Measurements from ENCODE around the gene APCDD1L. TPM values are rescaled to one million over a fixed set of nuclear protein-coding genes. Genes with fewer than 3 reads are reported as not detected.
"Not testable (repeated sequence)": the region's sequence is repeated elsewhere in the genome, so short reads cannot be mapped to it uniquely, and the experiment has no call there.

The APCDD1L gene
- total and polyA plus RNA-seq, 8 donors: 0.16 to 1.8 (median 0.32) TPM

DNA sequence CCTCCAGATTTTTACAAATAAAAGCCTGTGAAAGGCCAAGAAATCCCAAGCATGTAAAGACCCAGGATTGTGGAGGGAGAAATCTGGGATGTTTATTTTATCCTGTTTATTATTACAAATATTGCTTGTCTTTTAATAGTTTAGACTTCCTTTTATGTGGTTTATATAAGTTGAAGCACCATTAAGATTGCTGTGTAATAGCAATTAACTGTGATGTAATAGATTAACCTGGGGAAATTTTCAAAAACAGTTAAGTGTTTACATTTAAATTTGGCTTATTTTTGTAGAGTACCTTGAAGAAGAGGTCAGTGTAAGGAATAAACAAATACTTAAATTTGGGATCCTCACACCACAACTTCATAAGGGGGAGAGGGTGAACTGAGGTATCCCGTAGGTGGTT lies 99.1 kb downstream of the APCDD1L start:
- ATAC-seq (no peak), FAIRE-seq (no peak), DNase-seq (no peak)
- H3K4me1 ChIP-seq: peaks cover 0 to 8% (median 0%) of the 10 kb centered on the region in 3 donors
- 92 to 93% methylated on average over 1 of the region's 1 CpG for WGBS, 2 donors
- no peaks in the 10 kb centered on the region for H3K9me3 ChIP-seq
- TF ChIP-seq, protein P1, sequence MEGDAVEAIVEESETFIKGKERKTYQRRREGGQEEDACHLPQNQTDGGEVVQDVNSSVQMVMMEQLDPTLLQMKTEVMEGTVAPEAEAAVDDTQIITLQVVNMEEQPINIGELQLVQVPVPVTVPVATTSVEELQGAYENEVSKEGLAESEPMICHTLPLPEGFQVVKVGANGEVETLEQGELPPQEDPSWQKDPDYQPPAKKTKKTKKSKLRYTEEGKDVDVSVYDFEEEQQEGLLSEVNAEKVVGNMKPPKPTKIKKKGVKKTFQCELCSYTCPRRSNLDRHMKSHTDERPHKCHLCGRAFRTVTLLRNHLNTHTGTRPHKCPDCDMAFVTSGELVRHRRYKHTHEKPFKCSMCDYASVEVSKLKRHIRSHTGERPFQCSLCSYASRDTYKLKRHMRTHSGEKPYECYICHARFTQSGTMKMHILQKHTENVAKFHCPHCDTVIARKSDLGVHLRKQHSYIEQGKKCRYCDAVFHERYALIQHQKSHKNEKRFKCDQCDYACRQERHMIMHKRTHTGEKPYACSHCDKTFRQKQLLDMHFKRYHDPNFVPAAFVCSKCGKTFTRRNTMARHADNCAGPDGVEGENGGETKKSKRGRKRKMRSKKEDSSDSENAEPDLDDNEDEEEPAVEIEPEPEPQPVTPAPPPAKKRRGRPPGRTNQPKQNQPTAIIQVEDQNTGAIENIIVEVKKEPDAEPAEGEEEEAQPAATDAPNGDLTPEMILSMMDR (IDR thresholded peaks at IDR 0.05): no peak
- H3K36me3 ChIP-seq: peaks cover 0 to 5% (median 0%) of the 10 kb centered on the region in 3 donors
- no peak overlapping the region for H3K27ac ChIP-seq
- intact Hi-C loops (cut with DNase I): no loop called here
- H3K4me3 ChIP-seq: no peak overlapping the region
- H3K27me3 ChIP-seq: no peaks in the 10 kb centered on the region

DNA sequence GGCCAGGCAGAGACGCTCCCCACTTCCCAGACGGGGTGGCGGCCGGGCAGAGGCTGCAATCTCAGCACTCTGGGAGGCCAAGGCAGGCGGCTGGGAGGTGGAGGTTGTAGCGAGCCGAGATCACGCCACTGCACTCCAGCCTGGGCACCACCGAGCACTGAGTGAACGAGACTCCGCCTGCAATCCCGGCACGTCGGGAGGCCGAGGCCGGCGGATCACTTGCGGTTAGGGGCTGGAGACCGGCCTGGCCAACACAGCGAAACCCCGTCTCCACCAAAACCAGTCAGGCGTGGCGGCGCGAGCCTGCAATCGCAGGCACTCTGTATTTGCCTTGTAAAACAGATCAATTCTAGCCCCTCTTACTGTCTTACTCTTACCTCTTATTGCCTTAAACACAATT lies 100.4 kb downstream of the APCDD1L start:
- H3K9me3 ChIP-seq; H3K4me1 ChIP-seq; FAIRE-seq; H3K36me3 ChIP-seq; H3K27me3 ChIP-seq; H3K4me3 ChIP-seq; intact Hi-C loops (cut with DNase I); ATAC-seq; H3K27ac ChIP-seq: not testable (repeated sequence)
- DNase-seq: peak in 1 of 6 donors; percentile 50
- 95 to 99% methylated on average over 19 to 26 of the region's 26 CpGs for WGBS, 2 donors

DNA sequence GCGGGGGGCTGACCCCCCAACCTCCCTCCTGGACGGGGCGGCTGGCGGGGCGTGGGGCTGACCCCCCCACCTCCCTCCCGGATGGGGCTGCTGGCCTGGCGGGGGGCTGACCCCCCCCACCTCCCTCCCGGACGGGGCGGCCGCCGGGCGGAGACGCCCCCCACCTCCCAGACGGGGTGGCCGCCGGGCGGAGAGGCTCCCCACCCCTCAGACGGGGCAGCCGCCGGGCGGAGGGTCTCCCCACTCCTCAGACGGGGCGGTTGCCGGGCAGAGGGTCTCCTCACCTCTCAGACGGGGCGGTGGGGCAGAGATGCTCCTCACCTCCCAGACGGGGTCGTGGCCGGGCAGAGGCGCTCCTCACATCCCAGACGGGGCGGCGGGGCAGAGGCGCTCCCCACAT lies 101.0 kb downstream of the APCDD1L start:
- ATAC-seq; H3K36me3 ChIP-seq; intact Hi-C loops (cut with DNase I); FAIRE-seq; H3K27me3 ChIP-seq; H3K4me3 ChIP-seq; H3K9me3 ChIP-seq; H3K27ac ChIP-seq: not testable (repeated sequence)
- peaks cover 0 to 11% (median 3%) of the 10 kb centered on the region in 3 donors for H3K4me1 ChIP-seq
- DNase-seq: peak in 1 of 6 donors; percentile 69
- WGBS, 2 donors: 99% methylated on average over 34 of the region's 35 CpGs; no CpG with 5 or more reads in 1 of the 2 donors

Other genes starting within 250 kb of the APCDD1L start
- gene RAB22A, start 205.7 kb downstream of the APCDD1L start, total RNA-seq: 10 to 100 TPM in 1 of 6 donors, 1 to 10 TPM in 5; 5.7 to 10.1 (median 7.9) TPM
- 1 to 10 TPM; 3.1 to 4.8 TPM for gene RAB22A, start 205.7 kb downstream of the APCDD1L start, polyA plus RNA-seq
- 10 to 100 TPM; 18.2 to 30.3 (median 21.8) TPM for gene VAPB, start 126.2 kb downstream of the APCDD1L start, total RNA-seq
- 10 to 100 TPM in 1 of 2 donors, 1 to 10 TPM in 1; 9.6 to 18.8 TPM for gene VAPB, start 126.2 kb downstream of the APCDD1L start, polyA plus RNA-seq
- gene STX16, start 135.9 kb upstream of the APCDD1L start, total RNA-seq: 10 to 100 TPM; 17.9 to 33.4 (median 20.9) TPM
- gene STX16, start 135.9 kb upstream of the APCDD1L start, polyA plus RNA-seq: 10 to 100 TPM; 58.5 to 67.0 TPM
- gene NPEPL1, start 177.4 kb upstream of the APCDD1L start, total RNA-seq: 10 to 100 TPM; 12.4 to 18.1 (median 17.3) TPM
- gene NPEPL1, start 177.4 kb upstream of the APCDD1L start, polyA plus RNA-seq: 10 to 100 TPM; 73.8 to 77.8 TPM